Measurements from ENCODE around the gene SORCS2.

The SORCS2 gene

DNA sequence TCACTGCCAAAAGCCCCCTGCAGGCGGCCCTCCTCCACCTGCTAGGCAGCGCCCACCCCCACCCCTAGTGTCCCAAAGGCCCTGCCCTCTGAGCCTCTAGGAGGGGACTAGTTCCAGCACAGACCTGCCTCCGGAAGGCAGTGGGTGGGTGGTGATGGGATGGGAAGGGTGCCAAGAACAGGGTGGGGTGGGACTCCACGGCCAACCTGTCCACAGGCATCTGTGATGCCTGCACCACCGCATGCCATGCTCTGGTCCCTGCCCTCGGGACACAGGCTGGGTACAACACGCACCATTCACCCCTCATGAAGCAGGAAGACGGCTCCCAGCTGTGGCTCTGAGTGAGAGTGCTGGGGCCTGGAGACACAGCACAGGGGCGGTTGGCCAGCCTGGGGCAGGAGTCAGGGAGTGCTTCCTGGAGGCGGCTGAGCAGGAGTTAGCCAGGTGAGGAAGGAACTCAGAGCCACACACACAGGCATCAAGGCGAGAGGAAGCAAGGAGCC lies 485.5 kb downstream of the SORCS2 start:
- TF ChIP-seq TEAD4 (IDR thresholded peaks at IDR 0.05) (no peak), CEBPB (IDR thresholded peaks at IDR 0.05) (no peak), FOXM1 (IDR thresholded peaks at IDR 0.05; ENCODE audit: borderline replicate concordance, low read depth) (no peak), NFIC (IDR thresholded peaks at IDR 0.05) (no peak), ZBTB7A (IDR thresholded peaks at IDR 0.05; ENCODE audit: low read depth) (no peak), EP300 (IDR thresholded peaks at IDR 0.05; ENCODE audit: borderline replicate concordance) (no peak), RAD21 (IDR thresholded peaks at IDR 0.05; ENCODE audit: low read depth) (no peak), CREB1 (IDR thresholded peaks at IDR 0.05; ENCODE audit: low read depth) (no peak), TAF1 (IDR thresholded peaks at IDR 0.05; ENCODE audit: low read depth) (no peak)
- TF ChIP-seq, protein P1, sequence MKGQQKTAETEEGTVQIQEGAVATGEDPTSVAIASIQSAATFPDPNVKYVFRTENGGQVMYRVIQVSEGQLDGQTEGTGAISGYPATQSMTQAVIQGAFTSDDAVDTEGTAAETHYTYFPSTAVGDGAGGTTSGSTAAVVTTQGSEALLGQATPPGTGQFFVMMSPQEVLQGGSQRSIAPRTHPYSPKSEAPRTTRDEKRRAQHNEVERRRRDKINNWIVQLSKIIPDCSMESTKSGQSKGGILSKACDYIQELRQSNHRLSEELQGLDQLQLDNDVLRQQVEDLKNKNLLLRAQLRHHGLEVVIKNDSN (IDR thresholded peaks at IDR 0.05), result no peak
- TF ChIP-seq, protein P2, sequence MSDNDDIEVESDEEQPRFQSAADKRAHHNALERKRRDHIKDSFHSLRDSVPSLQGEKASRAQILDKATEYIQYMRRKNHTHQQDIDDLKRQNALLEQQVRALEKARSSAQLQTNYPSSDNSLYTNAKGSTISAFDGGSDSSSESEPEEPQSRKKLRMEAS (IDR thresholded peaks at IDR 0.05), result no peak

DNA sequence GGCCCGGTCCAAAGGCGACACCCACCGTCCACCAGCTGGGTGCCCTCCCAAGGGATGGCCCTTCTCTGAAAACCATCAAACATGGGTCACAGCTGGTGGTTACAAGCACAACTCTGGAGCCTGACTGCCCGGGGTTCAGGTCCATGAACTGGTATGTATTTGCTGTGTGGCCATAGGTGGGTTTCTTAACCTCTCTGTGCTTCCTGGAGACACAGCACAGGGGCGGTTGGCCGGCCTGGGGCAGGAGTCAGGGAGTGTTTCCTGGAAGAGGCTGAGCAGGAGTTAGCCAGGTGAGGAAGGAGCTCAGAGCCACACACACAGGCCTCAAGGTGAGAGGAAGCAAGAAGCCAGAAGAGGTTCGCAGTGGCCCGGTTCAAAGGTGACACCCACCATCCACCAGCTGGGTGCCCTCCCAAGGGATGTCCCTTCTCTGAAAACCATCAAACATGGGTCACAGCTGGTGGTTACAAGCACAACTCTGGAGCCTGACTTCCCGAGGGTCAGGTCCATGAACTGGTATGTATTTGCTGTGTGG lies 486.0 kb downstream of the SORCS2 start:
- no peak for TF ChIP-seq EP300 (IDR thresholded peaks at IDR 0.05; ENCODE audit: borderline replicate concordance)
- no peak for TF ChIP-seq TEAD4 (IDR thresholded peaks at IDR 0.05)
- TF ChIP-seq, protein P1 (IDR thresholded peaks at IDR 0.05), result no peak
- TF ChIP-seq, protein P3, sequence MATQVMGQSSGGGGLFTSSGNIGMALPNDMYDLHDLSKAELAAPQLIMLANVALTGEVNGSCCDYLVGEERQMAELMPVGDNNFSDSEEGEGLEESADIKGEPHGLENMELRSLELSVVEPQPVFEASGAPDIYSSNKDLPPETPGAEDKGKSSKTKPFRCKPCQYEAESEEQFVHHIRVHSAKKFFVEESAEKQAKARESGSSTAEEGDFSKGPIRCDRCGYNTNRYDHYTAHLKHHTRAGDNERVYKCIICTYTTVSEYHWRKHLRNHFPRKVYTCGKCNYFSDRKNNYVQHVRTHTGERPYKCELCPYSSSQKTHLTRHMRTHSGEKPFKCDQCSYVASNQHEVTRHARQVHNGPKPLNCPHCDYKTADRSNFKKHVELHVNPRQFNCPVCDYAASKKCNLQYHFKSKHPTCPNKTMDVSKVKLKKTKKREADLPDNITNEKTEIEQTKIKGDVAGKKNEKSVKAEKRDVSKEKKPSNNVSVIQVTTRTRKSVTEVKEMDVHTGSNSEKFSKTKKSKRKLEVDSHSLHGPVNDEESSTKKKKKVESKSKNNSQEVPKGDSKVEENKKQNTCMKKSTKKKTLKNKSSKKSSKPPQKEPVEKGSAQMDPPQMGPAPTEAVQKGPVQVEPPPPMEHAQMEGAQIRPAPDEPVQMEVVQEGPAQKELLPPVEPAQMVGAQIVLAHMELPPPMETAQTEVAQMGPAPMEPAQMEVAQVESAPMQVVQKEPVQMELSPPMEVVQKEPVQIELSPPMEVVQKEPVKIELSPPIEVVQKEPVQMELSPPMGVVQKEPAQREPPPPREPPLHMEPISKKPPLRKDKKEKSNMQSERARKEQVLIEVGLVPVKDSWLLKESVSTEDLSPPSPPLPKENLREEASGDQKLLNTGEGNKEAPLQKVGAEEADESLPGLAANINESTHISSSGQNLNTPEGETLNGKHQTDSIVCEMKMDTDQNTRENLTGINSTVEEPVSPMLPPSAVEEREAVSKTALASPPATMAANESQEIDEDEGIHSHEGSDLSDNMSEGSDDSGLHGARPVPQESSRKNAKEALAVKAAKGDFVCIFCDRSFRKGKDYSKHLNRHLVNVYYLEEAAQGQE (IDR thresholded peaks at IDR 0.05; ENCODE audit: low read depth), result no peak
- TF ChIP-seq FOXM1 (IDR thresholded peaks at IDR 0.05; ENCODE audit: borderline replicate concordance, low read depth), result no peak
- TF ChIP-seq EGR1 (IDR thresholded peaks at IDR 0.05), result no peak
- TF ChIP-seq TAF1 (IDR thresholded peaks at IDR 0.05; ENCODE audit: low read depth), result no peak
- TF ChIP-seq YY1 (IDR thresholded peaks at IDR 0.05; ENCODE audit: low read depth), result no peak
- no peak for TF ChIP-seq RAD21 (IDR thresholded peaks at IDR 0.05; ENCODE audit: low read depth)
- TF ChIP-seq CREB1 (IDR thresholded peaks at IDR 0.05; ENCODE audit: low read depth), result no peak
- TF ChIP-seq NFIC (IDR thresholded peaks at IDR 0.05), result no peak
- TF ChIP-seq, protein P2 (IDR thresholded peaks at IDR 0.05), result no peak
- TF ChIP-seq CEBPB (IDR thresholded peaks at IDR 0.05), result no peak
- TF ChIP-seq ZBTB7A (IDR thresholded peaks at IDR 0.05; ENCODE audit: low read depth), result no peak
- TF ChIP-seq TCF12 (IDR thresholded peaks at IDR 0.05; ENCODE audit: low read depth), result no peak

DNA sequence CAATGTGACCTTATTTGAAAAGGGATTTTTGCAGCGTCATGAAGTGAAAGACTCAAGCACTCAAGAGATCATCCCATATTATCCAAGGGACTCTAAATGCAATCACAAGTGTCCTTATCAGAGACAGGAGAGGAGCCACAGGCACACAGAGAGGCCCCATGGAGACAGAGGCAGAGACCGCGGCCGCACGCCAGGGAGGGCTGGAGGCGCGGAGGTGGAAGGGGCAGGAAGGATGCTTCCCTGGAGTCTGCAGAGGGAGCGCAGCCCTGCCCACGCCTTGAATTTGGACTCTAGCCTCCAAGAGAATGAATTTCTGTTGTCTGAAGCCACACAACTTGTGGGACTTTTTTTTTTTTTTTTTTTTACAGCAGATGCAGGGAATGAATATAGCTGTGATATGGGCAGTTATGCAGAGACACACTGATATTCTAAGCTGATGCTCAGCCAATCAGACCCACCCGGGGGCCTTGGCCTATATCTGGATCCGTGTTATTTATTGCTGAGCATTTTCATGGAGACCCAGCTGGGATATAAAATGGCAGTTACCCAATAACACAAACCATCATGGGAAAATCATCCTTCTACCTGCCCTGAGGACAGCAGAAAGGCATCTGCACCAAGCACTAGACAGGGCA lies 487.2 kb downstream of the SORCS2 start:
- no peak for TF ChIP-seq CREB1 (IDR thresholded peaks at IDR 0.05; ENCODE audit: low read depth)
- no peak for TF ChIP-seq TEAD4 (IDR thresholded peaks at IDR 0.05)
- TF ChIP-seq EGR1 (IDR thresholded peaks at IDR 0.05), result no peak
- no peak for TF ChIP-seq RAD21 (IDR thresholded peaks at IDR 0.05; ENCODE audit: low read depth)
- no peak for TF ChIP-seq TAF1 (IDR thresholded peaks at IDR 0.05; ENCODE audit: low read depth)
- no peak for TF ChIP-seq NFIC (IDR thresholded peaks at IDR 0.05)
- TF ChIP-seq EP300 (IDR thresholded peaks at IDR 0.05; ENCODE audit: borderline replicate concordance), result no peak
- TF ChIP-seq FOXM1 (IDR thresholded peaks at IDR 0.05; ENCODE audit: borderline replicate concordance, low read depth), result no peak
- no peak for TF ChIP-seq TCF12 (IDR thresholded peaks at IDR 0.05; ENCODE audit: low read depth)
- no peak for TF ChIP-seq YY1 (IDR thresholded peaks at IDR 0.05; ENCODE audit: low read depth)
- TF ChIP-seq, protein P3 (IDR thresholded peaks at IDR 0.05; ENCODE audit: low read depth), result no peak

DNA sequence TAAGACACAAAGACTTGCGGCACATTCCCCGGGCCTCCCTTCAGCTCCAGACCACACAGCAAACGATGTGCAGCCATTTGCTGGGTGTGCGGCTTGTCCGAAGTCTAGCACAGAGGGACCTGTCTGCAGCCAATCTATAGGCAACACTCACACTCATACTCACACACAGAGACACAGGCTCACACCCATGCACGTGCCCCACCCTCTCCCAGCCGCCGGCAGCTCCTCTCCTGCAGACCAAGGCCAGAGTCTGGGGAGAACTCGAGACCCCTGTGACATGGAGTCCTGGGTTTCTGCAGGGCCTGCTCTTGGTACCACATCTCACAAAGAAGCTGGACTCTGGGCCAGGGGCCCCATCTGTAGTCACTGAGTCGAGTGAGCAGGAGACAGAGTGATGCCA lies 487.8 kb downstream of the SORCS2 start:
- TF ChIP-seq, protein P1 (IDR thresholded peaks at IDR 0.05), result no peak
- TF ChIP-seq ZBTB7A (IDR thresholded peaks at IDR 0.05; ENCODE audit: low read depth), result no peak
- TF ChIP-seq TCF12 (IDR thresholded peaks at IDR 0.05; ENCODE audit: low read depth), result no peak
- TF ChIP-seq EGR1 (IDR thresholded peaks at IDR 0.05), result no peak
- TF ChIP-seq, protein P3 (IDR thresholded peaks at IDR 0.05; ENCODE audit: low read depth), result no peak
- TF ChIP-seq TEAD4 (IDR thresholded peaks at IDR 0.05), result no peak
- no peak for TF ChIP-seq EP300 (IDR thresholded peaks at IDR 0.05; ENCODE audit: borderline replicate concordance)
- TF ChIP-seq NFIC (IDR thresholded peaks at IDR 0.05), result no peak
- no peak for TF ChIP-seq RAD21 (IDR thresholded peaks at IDR 0.05; ENCODE audit: low read depth)
- TF ChIP-seq FOXM1 (IDR thresholded peaks at IDR 0.05; ENCODE audit: borderline replicate concordance, low read depth), result no peak

Measured in Ishikawa (cell line).